Measurements from ENCODE around the gene ARHGAP23.

- TF ChIP-seq, protein P1, sequence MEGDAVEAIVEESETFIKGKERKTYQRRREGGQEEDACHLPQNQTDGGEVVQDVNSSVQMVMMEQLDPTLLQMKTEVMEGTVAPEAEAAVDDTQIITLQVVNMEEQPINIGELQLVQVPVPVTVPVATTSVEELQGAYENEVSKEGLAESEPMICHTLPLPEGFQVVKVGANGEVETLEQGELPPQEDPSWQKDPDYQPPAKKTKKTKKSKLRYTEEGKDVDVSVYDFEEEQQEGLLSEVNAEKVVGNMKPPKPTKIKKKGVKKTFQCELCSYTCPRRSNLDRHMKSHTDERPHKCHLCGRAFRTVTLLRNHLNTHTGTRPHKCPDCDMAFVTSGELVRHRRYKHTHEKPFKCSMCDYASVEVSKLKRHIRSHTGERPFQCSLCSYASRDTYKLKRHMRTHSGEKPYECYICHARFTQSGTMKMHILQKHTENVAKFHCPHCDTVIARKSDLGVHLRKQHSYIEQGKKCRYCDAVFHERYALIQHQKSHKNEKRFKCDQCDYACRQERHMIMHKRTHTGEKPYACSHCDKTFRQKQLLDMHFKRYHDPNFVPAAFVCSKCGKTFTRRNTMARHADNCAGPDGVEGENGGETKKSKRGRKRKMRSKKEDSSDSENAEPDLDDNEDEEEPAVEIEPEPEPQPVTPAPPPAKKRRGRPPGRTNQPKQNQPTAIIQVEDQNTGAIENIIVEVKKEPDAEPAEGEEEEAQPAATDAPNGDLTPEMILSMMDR (conservative IDR thresholded peaks at IDR 0.05), result no peak
- no peak for TF ChIP-seq ZFX (IDR thresholded peaks at IDR 0.05)
Measured at GRCh38 chr17:38469875-38470274, 41.6 kb downstream of the ARHGAP23 start.

All from C4-2B (cell line).